GM12878 (cell line): ENCODE results near the gene ZIC2. TPM values are rescaled to one million over a fixed set of nuclear protein-coding genes. Genes with fewer than 3 reads are reported as not detected.

Experiments
- CHD2 ChIP-seq: IDR thresholded peaks from 2 replicates; pipeline ENCODE4 v1.6.1; 2011; ENCODE audit warnings: low read depth, low read length, improper control_type of control experiment, borderline replicate concordance
- HDAC2 ChIP-seq: fragments of 200-600 bp; sonication (generic); IDR thresholded peaks from 2 replicates; pipeline ENCODE4 v1.6.1; 2017
- KAT2A ChIP-seq: conservative IDR thresholded peaks from 2 replicates; pipeline ENCODE4 v1.6.1; 2011; ENCODE audit warnings: low read depth, low read length; ENCODE audit not compliant: control insufficient read depth
- NKRF ChIP-seq: fragments of 450-650 bp; conservative IDR thresholded peaks from 2 replicates; pipeline ENCODE4 v1.6.1; 2017; ENCODE audit warnings: mild to moderate bottlenecking, moderate library complexity
- POU2F2 ChIP-seq: IDR thresholded peaks from 3 replicates; pipeline ENCODE4 v1.6.1; 2011; ENCODE audit warnings: low read depth, mild to moderate bottlenecking, low read length, borderline replicate concordance
- TARDBP ChIP-seq: IDR thresholded peaks from 2 replicates; pipeline ENCODE4 v1.6.1; 2016; ENCODE audit warnings: borderline replicate concordance
- ZNF687 ChIP-seq: fragments of 450-650 bp; IDR thresholded peaks from 2 replicates; pipeline ENCODE4 v1.6.1; 2017; ENCODE audit warnings: mild to moderate bottlenecking, moderate library complexity
- polyA plus RNA-seq, 11 experiments: library from polyadenylated mRNA; depleted of rRNA in 4 of 11; unstranded in 6 of 11; stranded (reverse) in 5 of 11; fragments of >200 nt; fragmentation: Nextera tagmentation in 4 of 11; fragmentation: Illumina TruSeq in 1 of 11; extraction: Ambion mirVana in 4 of 11; extraction: Trizol in 1 of 11; gene quantifications; 1 replicate in 1 of 11; 2 replicates in 10 of 11; pipeline versions ENCODE4 v1.2.1 to v1.2.3, GENCODE V29; 2011 to 2016; ENCODE audit warnings: inconsistent platforms in 2 of 11, missing spikeins in 2 of 11, low read depth in 1 of 11
- total RNA-seq, 4 experiments: library from RNA; depleted of rRNA in 3 of 4; stranded (reverse); fragments of >200 nt in 3 of 4; fragmentation: Illumina TruSeq in 1 of 4; extraction: Trizol in 1 of 4; gene quantifications; 2 replicates each; pipeline versions ENCODE4 v1.2.1 to v1.2.3, GENCODE V29; 2013 to 2021

Gene ZIC2
- total and polyA plus RNA-seq, 10 of the 15 experiments (the other 5 are each of a cell fraction or from before 2014, with no cell fraction given): 0.05 TPM; not detected in 8

GRCh38 chr13:99991013-99991827 is 9.6 kb downstream of the ZIC2 start (continued):
- TF ChIP-seq ZNF687 (no peak), CHD2 (no peak), HDAC2 (no peak), KAT2A (no peak), POU2F2 (no peak), TARDBP (no peak), NKRF (no peak)
